Activated CD8-positive, alpha-beta memory T cell treated with anti-CD3 and anti-CD28 coated beads, Interleukin-2, amount 50 U/mL, for 48 hours (primary cell): ENCODE results near the gene NUCB1.

Experiments
- DNase-seq: peaks from one replicate; pipeline ENCODE4 v3.0.0-alpha.2; 2020

Gene NUCB1

DNA sequence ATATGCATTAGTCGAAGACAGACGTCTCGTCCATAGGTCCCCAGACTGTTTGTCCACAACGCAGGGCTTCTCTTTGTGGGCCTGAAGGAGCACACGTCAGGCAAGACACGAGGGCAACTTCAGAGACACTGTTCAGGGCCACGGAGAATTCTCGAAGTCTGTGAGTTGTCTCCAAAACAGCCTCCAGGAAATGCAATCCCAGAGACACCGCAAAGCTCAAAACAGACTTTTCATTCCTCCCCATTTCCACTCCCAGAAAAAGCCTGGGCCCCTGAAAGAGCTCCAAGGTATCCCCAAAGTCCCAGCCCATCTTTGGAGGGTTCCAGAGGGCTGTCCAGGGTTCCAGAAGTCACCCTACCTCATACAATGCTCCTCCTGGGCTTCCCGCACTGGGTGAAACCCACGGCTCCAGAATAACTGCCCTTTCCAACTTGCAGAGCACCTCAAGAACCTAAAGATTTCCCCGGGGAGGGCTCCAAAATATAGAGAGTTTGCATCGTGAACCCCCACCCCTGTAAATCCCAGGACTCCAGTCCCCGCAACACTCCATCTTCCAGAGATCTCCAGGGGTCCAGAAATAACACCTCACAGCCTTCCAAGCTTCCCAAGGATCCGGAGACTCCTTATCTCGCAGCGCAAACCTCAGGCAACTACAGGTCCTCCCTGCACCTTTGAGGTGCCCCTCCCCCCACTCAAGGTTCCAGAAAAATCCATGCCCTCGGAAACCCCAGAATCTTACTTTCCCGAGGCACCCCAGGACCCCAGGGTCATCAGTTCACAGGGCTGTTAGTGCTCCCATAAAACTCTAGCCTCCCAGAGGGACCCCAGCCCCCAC is 64.3 kb downstream of the NUCB1 start:
- DNase-seq: peak; percentile 68

DNA sequence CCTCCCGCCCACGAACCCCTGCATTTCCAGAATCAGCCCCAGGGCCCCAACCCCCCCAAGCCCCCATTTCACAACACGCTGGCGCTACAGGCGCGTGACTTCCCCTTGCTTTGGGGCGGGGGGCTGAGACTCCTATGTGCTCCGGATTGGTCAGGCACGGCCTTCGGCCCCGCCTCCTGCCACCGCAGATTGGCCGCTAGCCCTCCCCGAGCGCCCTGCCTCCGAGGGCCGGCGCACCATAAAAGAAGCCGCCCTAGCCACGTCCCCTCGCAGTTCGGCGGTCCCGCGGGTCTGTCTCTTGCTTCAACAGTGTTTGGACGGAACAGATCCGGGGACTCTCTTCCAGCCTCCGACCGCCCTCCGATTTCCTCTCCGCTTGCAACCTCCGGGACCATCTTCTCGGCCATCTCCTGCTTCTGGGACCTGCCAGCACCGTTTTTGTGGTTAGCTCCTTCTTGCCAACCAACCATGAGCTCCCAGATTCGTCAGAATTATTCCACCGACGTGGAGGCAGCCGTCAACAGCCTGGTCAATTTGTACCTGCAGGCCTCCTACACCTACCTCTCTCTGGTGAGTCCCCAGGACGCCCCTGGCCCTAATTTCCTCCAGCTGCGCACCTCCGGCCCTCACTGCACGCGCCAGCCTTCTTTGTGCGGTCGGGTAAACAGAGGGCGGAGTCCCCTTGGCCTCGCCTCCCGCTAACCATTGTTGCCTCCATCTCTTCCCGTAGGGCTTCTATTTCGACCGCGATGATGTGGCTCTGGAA is 65.1 kb downstream of the NUCB1 start, which contains the start of gene FTL:
Gene FTL (plus strand): TSS at position 270 of the 766 bp plus-strand sequence. CDS start 199 bp downstream, at position 469.
- DNase-seq: peak; percentile 97

DNA sequence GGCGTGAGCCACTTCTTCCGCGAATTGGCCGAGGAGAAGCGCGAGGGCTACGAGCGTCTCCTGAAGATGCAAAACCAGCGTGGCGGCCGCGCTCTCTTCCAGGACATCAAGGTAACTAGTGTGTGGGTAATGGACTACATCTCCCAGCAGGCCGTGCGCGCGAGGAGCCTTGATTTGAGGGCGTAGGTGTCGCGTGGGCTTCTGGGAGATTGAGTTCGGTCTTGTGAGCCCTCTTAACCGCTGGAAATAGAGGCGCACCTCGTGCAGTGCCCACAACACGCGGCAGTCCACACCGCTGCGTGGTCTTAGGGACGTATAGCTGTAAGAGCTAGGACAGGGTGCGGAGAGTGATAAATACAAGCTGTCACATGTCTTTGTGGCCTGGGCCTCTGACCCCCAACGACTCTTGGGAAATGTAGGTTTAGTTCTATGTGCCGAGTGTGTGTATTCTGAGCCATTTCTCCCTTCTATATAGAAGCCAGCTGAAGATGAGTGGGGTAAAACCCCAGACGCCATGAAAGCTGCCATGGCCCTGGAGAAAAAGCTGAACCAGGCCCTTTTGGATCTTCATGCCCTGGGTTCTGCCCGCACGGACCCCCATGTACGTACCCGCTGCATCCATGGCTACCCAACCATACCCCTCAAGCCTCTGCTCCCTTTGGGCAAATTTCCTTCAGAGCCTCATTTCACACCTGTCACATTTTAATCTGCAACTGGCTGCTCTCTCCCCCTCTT is 65.9 kb downstream of the NUCB1 start:
- peak; percentile 93 for DNase-seq

DNA sequence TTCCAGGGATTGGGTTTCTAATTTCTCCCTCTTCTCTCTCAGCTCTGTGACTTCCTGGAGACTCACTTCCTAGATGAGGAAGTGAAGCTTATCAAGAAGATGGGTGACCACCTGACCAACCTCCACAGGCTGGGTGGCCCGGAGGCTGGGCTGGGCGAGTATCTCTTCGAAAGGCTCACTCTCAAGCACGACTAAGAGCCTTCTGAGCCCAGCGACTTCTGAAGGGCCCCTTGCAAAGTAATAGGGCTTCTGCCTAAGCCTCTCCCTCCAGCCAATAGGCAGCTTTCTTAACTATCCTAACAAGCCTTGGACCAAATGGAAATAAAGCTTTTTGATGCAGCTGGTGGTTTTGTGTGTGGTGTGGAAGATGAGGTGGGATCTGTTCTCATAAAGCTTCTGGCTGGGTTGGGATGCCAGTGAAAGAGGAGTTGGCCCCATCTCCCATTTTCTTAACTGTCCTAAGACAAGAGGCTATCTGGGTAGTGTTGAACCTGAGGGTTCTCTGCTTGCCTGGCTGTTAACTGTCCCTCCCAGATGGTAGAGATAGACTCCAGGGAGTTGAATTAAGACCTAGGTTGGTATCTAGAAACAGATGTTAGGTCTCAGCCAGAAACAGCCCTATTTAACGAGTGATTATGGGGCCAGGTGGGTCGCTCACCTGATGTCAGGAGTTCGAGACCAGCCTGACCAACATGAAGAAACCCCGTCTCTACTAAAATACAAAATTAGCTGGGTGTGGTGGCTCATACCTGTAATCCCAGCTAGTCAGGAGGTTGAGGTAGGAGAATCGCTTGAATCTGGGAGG is 66.6 kb downstream of the NUCB1 start:
- peak; percentile 60 for DNase-seq

DNA sequence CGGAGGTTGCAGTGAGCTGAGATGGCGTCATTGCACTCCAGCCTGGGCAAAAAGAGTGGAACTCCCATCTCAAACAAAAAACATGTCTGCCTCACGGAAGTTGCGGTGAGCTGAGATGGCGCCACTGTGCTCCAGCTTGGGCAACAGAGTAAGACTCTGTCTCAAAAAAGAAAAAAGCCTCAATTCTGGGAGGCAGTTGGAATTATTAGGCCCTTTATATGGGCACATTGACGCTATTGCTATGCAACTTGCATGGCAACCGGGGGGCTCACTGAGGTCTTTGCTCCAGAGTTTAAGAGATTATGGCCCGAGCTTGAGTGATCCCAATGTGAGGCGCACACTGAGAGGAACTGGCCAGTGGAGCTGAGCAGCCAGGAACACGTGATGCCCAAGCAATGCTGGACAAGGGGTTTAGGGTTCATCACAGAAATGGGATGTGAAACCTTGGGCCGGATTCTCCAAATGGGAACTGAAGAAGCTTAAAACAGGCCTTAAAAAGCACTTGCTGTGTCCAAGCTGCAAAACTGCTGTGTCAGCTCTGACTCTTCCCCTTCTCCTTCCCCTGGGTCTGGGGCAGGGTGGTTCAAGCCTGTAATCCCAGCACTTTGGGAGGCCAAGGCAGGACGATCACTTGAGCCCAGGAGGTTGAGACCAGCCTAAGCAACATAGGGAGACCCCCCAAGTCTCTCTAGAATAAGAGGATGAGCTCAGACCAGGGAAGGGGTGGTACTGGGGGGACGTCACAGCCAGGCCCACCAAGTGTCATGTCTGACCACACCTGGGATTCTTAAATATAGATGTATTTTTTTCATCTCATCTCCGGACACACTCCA is 67.5 kb downstream of the NUCB1 start:
- peak; percentile 63 for DNase-seq

DNA sequence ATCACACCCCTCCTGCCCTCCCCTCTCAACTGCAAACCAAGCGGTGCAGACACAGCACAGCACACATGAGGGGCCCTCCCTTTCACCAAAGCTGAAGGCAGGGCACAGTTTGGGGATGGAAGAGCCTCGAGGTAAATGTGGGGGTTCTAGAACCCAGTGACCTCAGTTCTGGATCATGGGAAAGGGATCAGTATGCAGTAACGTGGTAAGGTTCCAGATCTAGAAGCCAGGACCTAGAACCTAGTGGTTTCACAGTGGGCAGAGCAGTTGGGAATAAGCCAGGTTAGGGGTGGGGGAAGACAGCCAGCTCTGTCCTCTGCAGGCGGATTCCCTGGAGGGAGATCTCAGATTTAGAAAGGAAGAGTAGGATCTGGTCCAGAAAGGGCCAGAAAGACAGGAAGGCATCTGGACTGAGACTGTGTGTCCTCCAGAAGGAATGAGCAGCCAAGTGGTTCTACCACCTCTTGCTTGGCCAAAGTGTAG is 68.1 kb downstream of the NUCB1 start:
- DNase-seq: no peak

DNA sequence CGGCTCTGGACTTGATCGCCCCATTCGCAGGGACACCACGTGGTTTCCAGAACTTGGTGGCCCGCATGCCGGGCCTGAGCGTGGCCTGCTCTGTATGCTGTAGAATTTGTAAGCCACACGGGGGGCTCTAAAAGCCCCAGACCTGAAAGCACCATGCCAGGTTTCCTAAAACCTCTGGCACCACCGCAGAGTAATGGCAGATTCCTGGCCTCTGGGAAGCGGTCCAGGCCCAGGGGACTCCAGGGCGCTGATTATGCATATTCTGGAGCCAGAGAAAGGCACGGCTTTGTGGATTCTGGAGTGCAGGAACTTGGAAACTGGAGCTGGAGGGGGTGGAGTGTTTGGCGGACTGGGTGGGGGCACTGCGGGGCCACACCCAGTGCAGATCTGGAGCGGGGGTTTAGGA is 68.7 kb downstream of the NUCB1 start:
- DNase-seq: no peak

DNA sequence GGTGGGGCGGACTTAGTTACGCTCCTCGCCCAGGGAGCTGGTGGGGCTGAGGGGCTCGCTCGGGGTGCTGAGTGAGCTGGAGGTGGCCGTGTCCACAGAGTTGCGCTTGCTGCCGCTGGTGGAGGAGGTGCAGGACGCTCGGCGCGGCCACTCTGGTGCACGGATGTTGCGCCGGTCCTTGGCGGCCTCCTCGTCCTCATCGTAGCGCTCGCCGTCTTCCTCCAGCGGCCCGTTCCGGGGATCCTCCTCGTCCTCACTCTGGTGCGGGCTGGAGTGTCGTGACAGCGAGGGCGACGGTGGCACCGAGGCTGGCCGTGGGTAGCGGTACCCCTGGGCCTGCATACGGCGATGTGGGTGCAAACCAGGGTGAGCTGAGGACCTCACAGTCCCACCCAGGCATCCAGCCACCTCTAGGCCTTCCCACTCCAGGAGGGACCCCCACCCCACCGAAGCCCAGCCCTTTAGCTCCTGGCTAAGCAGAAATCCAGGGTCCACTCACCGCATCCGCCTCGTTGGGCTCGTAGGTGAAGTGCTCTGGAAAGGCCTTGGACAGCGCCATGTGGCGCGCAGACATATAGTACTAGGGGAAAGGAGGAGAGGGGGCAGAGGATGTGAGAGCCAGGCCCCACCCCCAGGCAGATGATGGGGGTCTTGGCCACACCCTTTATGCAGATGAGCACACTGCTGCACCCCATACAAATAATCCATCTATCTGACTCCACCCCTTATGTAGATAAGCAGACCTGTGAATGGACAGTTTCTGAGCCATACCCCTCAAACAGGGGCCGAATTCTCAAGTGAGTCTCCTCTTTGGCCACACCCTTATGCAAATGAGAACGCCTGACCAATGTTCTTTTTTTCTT is 69.4 kb downstream of the NUCB1 start:
- no peak for DNase-seq

DNA sequence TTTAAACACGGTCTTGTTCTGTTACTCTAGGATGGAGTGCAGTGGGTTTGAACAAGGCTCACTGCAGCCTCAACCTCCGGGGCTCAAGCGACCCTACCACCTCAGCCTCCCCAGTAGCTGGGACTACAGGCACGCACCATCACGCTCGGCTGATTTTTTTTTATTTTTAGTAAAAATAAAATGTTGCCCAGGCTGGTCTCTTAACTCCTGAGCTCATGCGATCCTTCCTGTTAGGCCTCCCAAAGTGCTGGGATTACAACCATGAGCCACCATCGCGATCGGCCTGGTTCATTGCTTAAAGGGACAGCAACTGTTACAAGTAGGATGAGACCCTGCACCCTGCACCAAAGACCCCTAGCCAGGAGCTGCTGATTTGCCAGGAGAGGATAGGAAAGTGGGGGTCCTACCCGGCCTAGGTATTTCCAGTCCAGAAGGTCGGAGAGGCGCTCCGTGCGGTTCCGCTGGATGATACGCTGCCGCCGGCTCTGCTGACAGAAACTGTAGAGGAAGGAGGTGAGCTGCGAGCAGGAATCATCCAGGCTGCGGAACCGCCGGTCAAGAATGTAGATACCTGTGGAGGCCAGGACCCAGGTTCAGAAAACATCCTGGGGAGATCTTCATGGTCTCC is 70.1 kb downstream of the NUCB1 start:
- no peak for DNase-seq

DNA sequence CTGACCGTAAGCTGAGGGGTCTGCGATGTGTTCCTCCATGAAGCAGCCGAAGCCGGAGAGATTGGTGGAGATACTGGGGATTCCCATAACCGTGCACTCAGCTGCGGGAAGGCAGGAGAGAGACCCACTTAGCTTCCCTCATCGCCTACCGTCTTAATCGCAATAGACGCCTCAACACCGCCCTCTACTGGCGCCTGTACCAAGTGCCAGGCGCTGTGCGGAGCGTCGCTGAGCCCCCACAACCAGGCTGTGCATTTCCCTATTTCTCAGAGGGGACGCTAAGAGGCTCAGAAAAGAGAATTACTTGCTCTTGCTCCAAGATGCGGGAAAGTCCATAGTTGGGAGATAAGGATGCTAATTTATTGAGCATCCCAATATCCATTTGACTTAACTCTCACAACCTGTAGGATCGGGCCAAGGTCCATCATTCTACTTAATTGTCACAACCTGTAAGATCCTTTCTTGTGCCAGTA is 70.8 kb downstream of the NUCB1 start:
- DNase-seq: peak; percentile 95
